Naive thymus-derived CD4-positive, alpha-beta T cell (primary cell): ENCODE data around the gene ZNF346. TPM values are rescaled to one million over a fixed set of nuclear protein-coding genes. Genes with fewer than 3 reads are reported as not detected.

Experiments
- ATAC-seq: fragments of 150-1000 bp; cut with Tn5 transposase; 2 replicates; pipeline ENCODE4 v1.10.0; 2021; ENCODE audit warnings: mild to moderate bottlenecking, moderate library complexity
- CTCF ChIA-PET: fragments of 350-600 bp; sonication (Branson Sonifier 250); formaldehyde crosslinking; loops from one replicate; lab custom pipeline; 2021; ENCODE audit warnings: antibody characterized with exemption; lab: Charles Lee
- POLR2A ChIA-PET: fragments of 350-600 bp; sonication (Branson Sonifier 250); formaldehyde crosslinking; loops from one replicate; lab custom pipeline; 2021; ENCODE audit warnings: antibody characterized with exemption, inconsistent platforms; lab: Charles Lee
- DNase-seq, 9 donors: peaks; one replicate each; pipeline versions ENCODE4 v3.0.0 to v3.0.0-alpha.2; 2020 to 2022; ENCODE audit warnings: mixed read lengths in 1 of 9
- H3K27ac ChIP-seq: one replicate; pipeline ENCODE4 v1.7.0; 2013; ENCODE audit warnings: mild to moderate bottlenecking, low read depth, low read length, moderate library complexity
- H3K27me3 ChIP-seq, 2 donors: one replicate each; pipeline ENCODE4 v1.7.0; 2013; ENCODE audit warnings: low read length in 2 of 2, mild to moderate bottlenecking in 2 of 2, moderate library complexity in 2 of 2; ENCODE audit not compliant: control insufficient read depth in 2 of 2, insufficient read depth in 2 of 2
- H3K36me3 ChIP-seq, 3 experiments: 1 replicate in 2 of 3; 2 replicates in 1 of 3; pipeline ENCODE4 v1.7.0; 2013; ENCODE audit warnings: low read length in 3 of 3, mild to moderate bottlenecking in 3 of 3, moderate library complexity in 1 of 3; ENCODE audit not compliant: insufficient read depth in 3 of 3, control insufficient read depth in 2 of 3
- H3K4me1 ChIP-seq, 2 donors: one replicate each; pipeline ENCODE4 v1.7.0; 2013; ENCODE audit warnings: low read length in 2 of 2, mild to moderate bottlenecking in 2 of 2, moderate library complexity in 1 of 2; ENCODE audit not compliant: control insufficient read depth in 2 of 2, insufficient read depth in 2 of 2
- H3K4me3 ChIP-seq: 2 replicates; pipeline ENCODE4 v1.7.0; 2013; ENCODE audit warnings: mild to moderate bottlenecking, low read length
- H3K9me3 ChIP-seq, 3 experiments: 1 replicate in 2 of 3; 2 replicates in 1 of 3; pipeline ENCODE4 v1.7.0; 2013; ENCODE audit warnings: low read length in 3 of 3; ENCODE audit not compliant: control insufficient read depth in 2 of 3
- H3K27ac Mint-ChIP-seq, 9 donors: one replicate each; pipeline ENCODE4 v1.8.0; 2020 to 2022; ENCODE audit warnings: mixed read lengths in 9 of 9, mild to moderate bottlenecking in 8 of 9, moderate library complexity in 5 of 9, inconsistent platforms in 2 of 9
- H3K27me3 Mint-ChIP-seq, 5 donors: one replicate each; pipeline ENCODE4 v1.8.0; 2021 to 2022; ENCODE audit warnings: mixed read lengths in 5 of 5, mild to moderate bottlenecking in 1 of 5
- H3K36me3 Mint-ChIP-seq, 5 donors: one replicate each; pipeline ENCODE4 v1.8.0; 2020 to 2022; ENCODE audit warnings: mixed read lengths in 5 of 5, mild to moderate bottlenecking in 3 of 5, inconsistent platforms in 1 of 5
- H3K4me1 Mint-ChIP-seq, 7 donors: one replicate each; pipeline ENCODE4 v1.8.0; 2020 to 2022; ENCODE audit warnings: mixed read lengths in 7 of 7, mild to moderate bottlenecking in 3 of 7, inconsistent platforms in 1 of 7
- H3K4me3 Mint-ChIP-seq, 10 donors: one replicate each; pipeline ENCODE4 v1.8.0; 2020 to 2022; ENCODE audit warnings: mild to moderate bottlenecking in 10 of 10, mixed read lengths in 10 of 10, moderate library complexity in 6 of 10, inconsistent platforms in 2 of 10
- H3K9me3 Mint-ChIP-seq, 11 donors: one replicate each; pipeline ENCODE4 v1.8.0; 2020 to 2022; ENCODE audit warnings: mixed read lengths in 11 of 11, mild to moderate bottlenecking in 4 of 11, inconsistent platforms in 1 of 11, moderate library complexity in 1 of 11
- intact Hi-C, 2 donors: fragments of 100-400 bp; cut with micrococcal nuclease; formaldehyde crosslinking; loops; one replicate each; pipeline ENCODE4 v1.15.1; 2023
- polyA plus RNA-seq, 2 donors: library from polyadenylated mRNA; unstranded; fragments of 300-500 nt; fragmentation: Illumina TruSeq; gene quantifications; one replicate each; pipeline ENCODE4 v1.2.3, GENCODE V29; 2021
- total RNA-seq, 6 experiments: library from RNA in 5 of 6; stranded (reverse) in 5 of 6; gene quantifications; 1 replicate in 5 of 6; 2 replicates in 1 of 6; pipeline ENCODE4 v1.2.3 and lab custom pipeline; 2021 to 2026

The ZNF346 gene
- total and polyA plus RNA-seq, 7 experiments from 2014 or later: 13.4 to 28.2 (median 23.9) TPM

- DNase-seq (no peak), ATAC-seq (no peak)
- H3K36me3 ChIP-seq: peaks cover 0 to 14% (median 0%) of the 10 kb centered on the region in 3 experiments
- peaks cover 4 to 23% (median 7%) of the 10 kb centered on the region in 11 donors for H3K9me3 Mint-ChIP-seq
- H3K4me1 ChIP-seq: peaks cover 6 to 8% of the 10 kb centered on the region in 2 donors
- peaks cover 20 to 48% (median 39%) of the 10 kb centered on the region in 7 donors for H3K4me1 Mint-ChIP-seq
- ChIA-PET POLR2A (interaction anchor here (0.9 kb wide), 1 partner anchor 8 kb away, joined by 4 read pairs; no protein-coding TSS in a partner anchor), CTCF (interaction anchor here (0.7 to 1.4 kb wide), 3 partner anchors 22 to 53 kb away, joined by 3 to 8 read pairs (median 3); no protein-coding TSS in a partner anchor)
- H3K36me3 Mint-ChIP-seq: peaks cover 11 to 37% (median 29%) of the 10 kb centered on the region in 5 donors
- peaks cover 0 to 3% (median 0%) of the 10 kb centered on the region in 3 experiments for H3K9me3 ChIP-seq
- H3K4me3 Mint-ChIP-seq: no peak overlapping the region
- no peak overlapping the region for H3K27ac ChIP-seq
- no peak overlapping the region for H3K27ac Mint-ChIP-seq
- intact Hi-C loops: loop anchor here in 1 of 2 donors (10.0 kb wide), 1 partner anchor 527 kb away; the partner anchor contains the start of gene FAM193B
- H3K27me3 ChIP-seq: no peaks in the 10 kb centered on the region
- no peaks in the 10 kb centered on the region for H3K27me3 Mint-ChIP-seq
- H3K4me3 ChIP-seq: no peak overlapping the region
Measured at GRCh38 chr5:177027665-177028064, 5.2 kb downstream of the ZNF346 start.

DNA sequence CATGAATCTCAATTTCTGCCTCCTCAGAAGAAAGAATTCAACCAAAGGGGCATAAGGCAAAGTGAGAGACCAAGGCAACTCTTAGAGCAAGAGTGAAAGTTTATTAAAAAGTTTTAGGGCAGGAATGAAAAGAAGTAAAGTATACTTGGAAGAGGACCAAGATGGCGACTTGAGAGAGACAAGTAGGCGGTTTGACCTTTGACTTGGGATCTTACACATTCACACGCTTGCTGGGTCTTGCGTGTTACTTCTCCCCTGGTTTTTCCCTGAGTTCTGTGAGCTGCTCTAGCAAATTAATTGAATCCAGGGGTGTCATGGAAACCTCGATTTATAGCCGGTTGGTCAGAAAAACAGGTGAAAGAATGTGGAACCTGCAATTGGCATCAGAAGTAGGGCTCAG lies 7.0 kb downstream of the ZNF346 start:
- Mint-ChIP-seq H3K36me3 (peaks cover 11 to 44% (median 29%) of the 10 kb centered on the region in 5 donors), H3K27me3 (no peaks in the 10 kb centered on the region), H3K4me3 (no peak overlapping the region), H3K9me3 (peaks cover 4 to 23% (median 6%) of the 10 kb centered on the region in 11 donors), H3K4me1 (peaks cover 14 to 40% (median 34%) of the 10 kb centered on the region in 7 donors), H3K27ac (peak overlapping the region in 1 of 9 donors; percentile 32)
- Histone ChIP-seq H3K4me1 (no peaks in the 10 kb centered on the region), H3K36me3 (peaks cover 0 to 12% (median 0%) of the 10 kb centered on the region in 3 experiments), H3K27me3 (no peaks in the 10 kb centered on the region), H3K9me3 (peaks cover 0 to 3% (median 0%) of the 10 kb centered on the region in 3 experiments), H3K27ac (no peak overlapping the region), H3K4me3 (no peak overlapping the region)
- POLR2A ChIA-PET: no interaction called here
- CTCF ChIA-PET: no interaction called here
- intact Hi-C loops: loop anchor here in 1 of 2 donors (10.0 kb wide), 1 partner anchor 525 kb away; the partner anchor contains the start of gene FAM193B
- DNase-seq: no peak
- ATAC-seq: no peak

DNA sequence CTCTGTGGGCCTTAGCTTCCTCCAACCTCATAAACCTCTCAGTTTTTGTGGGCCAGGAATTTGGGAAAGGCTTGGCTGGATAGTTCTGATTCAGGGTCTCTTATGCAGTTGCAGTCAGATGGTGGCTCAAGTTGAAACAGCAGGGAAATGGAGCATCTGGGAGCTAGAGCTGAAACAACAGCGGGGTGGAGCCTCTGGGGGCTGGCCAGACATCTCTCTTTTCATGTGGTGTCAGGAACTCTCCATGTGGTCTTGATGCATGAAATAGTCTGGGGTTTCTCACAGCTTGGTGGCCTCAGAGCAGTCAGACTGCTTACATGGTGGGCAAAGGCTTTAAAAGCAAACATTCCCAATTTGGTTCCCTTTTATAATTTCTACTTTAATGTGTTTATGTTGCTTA lies 13.5 kb downstream of the ZNF346 start:
- DNase-seq: no peak
- ChIA-PET POLR2A (interaction anchor here (0.6 to 0.9 kb wide), 2 partner anchors 9 to 14 kb away, joined by 3 to 4 read pairs; no protein-coding TSS in a partner anchor), CTCF (interaction anchor here (0.5 to 0.6 kb wide), 2 partner anchors 29 to 75 kb away, joined by 3 to 4 read pairs; no protein-coding TSS in a partner anchor)
- Mint-ChIP-seq H3K27ac (peak overlapping the region in 3 of 9 donors; percentile 14 to 40 (median 40)), H3K4me3 (peak overlapping the region in 4 of 10 donors; percentile 6 to 42 (median 17)), H3K36me3 (peaks cover 8 to 34% (median 19%) of the 10 kb centered on the region in 5 donors), H3K27me3 (no peaks in the 10 kb centered on the region), H3K4me1 (peaks cover 9 to 28% (median 20%) of the 10 kb centered on the region in 7 donors), H3K9me3 (peaks cover 4 to 11% (median 6%) of the 10 kb centered on the region in 11 donors)
- peaks cover 0 to 11% (median 1%) of the 10 kb centered on the region in 3 experiments for H3K36me3 ChIP-seq
- intact Hi-C loops: no loop called here
- H3K4me1 ChIP-seq: peaks cover 0 to 3% of the 10 kb centered on the region in 2 donors
- no peaks in the 10 kb centered on the region for H3K27me3 ChIP-seq
- no peak overlapping the region for H3K27ac ChIP-seq
- no peak overlapping the region for H3K4me3 ChIP-seq
- no peak for ATAC-seq
- H3K9me3 ChIP-seq: peaks cover 0 to 3% (median 0%) of the 10 kb centered on the region in 3 experiments

- DNase-seq (no peak), ATAC-seq (no peak)
- H3K27me3 Mint-ChIP-seq: no peaks in the 10 kb centered on the region
- Histone ChIP-seq H3K9me3 (peaks cover 0 to 3% (median 0%) of the 10 kb centered on the region in 3 experiments), H3K4me3 (no peak overlapping the region), H3K27me3 (no peaks in the 10 kb centered on the region), H3K36me3 (peaks cover 0 to 16% (median 5%) of the 10 kb centered on the region in 3 experiments), H3K4me1 (peaks cover 0 to 3% of the 10 kb centered on the region in 2 donors), H3K27ac (no peak overlapping the region)
- ChIA-PET CTCF (interaction anchor here (0.5 kb wide), 1 partner anchor 74 kb away, joined by 3 read pairs; no protein-coding TSS in a partner anchor), POLR2A (interaction anchor here (0.9 kb wide), 1 partner anchor 9 kb away, joined by 4 read pairs; no protein-coding TSS in a partner anchor)
- H3K36me3 Mint-ChIP-seq: peaks cover 7 to 34% (median 15%) of the 10 kb centered on the region in 5 donors
- peak overlapping the region in 1 of 9 donors; percentile 14 for H3K27ac Mint-ChIP-seq
- peaks cover 9 to 25% (median 19%) of the 10 kb centered on the region in 7 donors for H3K4me1 Mint-ChIP-seq
- intact Hi-C loops: no loop called here
- peaks cover 2 to 6% (median 3%) of the 10 kb centered on the region in 11 donors for H3K9me3 Mint-ChIP-seq
- no peak overlapping the region for H3K4me3 Mint-ChIP-seq
Measured at GRCh38 chr5:177036443-177036842, 13.9 kb downstream of the ZNF346 start.

DNA sequence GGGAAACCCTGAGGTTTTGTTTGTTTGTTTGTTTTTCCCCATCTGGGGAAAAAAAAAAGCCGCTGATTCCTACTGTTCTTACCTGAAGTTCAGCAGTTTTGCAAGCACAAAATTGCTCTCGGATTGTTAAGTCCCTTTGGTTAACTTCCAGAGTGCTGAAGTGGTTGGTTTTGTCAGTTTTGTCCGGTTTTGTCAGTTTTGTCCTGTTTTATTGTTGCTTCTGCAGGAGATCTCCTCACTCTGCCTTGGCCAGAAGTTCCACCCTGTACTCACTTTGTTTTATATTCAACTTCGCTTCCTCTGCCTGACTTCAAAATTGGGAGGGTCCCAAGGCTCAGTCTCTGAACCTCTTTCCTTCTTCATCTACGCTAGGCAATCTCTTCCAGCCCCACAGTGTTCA lies 14.4 kb downstream of the ZNF346 start:
- ChIA-PET POLR2A (no interaction called here), CTCF (no interaction called here)
- H3K27ac Mint-ChIP-seq: no peak overlapping the region
- H3K27me3 ChIP-seq: no peaks in the 10 kb centered on the region
- peaks cover 5 to 34% (median 16%) of the 10 kb centered on the region in 5 donors for H3K36me3 Mint-ChIP-seq
- no peak overlapping the region for H3K27ac ChIP-seq
- ATAC-seq (no peak), DNase-seq (no peak)
- H3K9me3 ChIP-seq: no peaks in the 10 kb centered on the region
- H3K4me3 Mint-ChIP-seq: no peak overlapping the region
- peaks cover 0 to 2% (median 0%) of the 10 kb centered on the region in 11 donors for H3K9me3 Mint-ChIP-seq
- intact Hi-C loops: no loop called here
- peaks cover 0 to 3% of the 10 kb centered on the region in 2 donors for H3K4me1 ChIP-seq
- no peaks in the 10 kb centered on the region for H3K27me3 Mint-ChIP-seq
- peaks cover 6 to 23% (median 15%) of the 10 kb centered on the region in 7 donors for H3K4me1 Mint-ChIP-seq
- H3K36me3 ChIP-seq: peaks cover 0 to 21% (median 5%) of the 10 kb centered on the region in 3 experiments
- H3K4me3 ChIP-seq: no peak overlapping the region

DNA sequence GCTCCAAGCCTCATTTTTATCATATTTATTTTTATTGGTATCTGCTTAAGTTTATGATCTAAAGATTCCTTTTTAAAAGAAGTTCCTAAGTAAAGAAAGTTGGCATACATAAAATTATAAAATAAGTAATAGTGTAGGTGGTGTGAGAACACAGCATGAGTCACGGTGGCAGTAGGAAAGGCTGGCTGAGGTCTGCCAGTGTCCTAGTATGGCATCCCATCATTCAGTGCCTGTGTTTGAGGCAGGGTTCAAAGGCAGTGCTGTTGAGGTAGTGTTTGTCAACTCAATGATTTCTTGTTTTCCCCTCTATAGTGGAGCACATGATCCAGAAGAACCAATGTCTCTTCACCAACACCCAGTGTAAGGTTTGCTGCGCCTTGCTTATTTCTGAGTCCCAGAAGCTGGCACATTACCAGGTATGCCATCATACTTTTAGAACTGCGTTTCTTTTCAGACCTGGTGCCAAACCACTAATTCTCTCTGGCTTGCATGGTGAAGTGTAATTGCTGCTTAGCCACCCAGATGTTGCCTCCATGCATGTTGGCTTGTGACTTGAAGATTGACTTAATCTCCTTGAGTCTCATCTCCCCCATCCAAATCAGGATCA lies 18.4 kb downstream of the ZNF346 start:
- ATAC-seq (no peak), DNase-seq (no peak)
- no peak overlapping the region for H3K27ac ChIP-seq
- H3K27me3 Mint-ChIP-seq: no peaks in the 10 kb centered on the region
- H3K27me3 ChIP-seq: no peaks in the 10 kb centered on the region
- no peaks in the 10 kb centered on the region for H3K9me3 Mint-ChIP-seq
- no peaks in the 10 kb centered on the region for H3K9me3 ChIP-seq
- peaks cover 9 to 38% (median 18%) of the 10 kb centered on the region in 5 donors for H3K36me3 Mint-ChIP-seq
- H3K4me1 Mint-ChIP-seq: peaks cover 0 to 9% (median 7%) of the 10 kb centered on the region in 7 donors
- no peak overlapping the region for H3K4me3 Mint-ChIP-seq
- no peak overlapping the region for H3K4me3 ChIP-seq
- H3K4me1 ChIP-seq: peaks cover 0 to 2% of the 10 kb centered on the region in 2 donors
- POLR2A ChIA-PET: no interaction called here
- CTCF ChIA-PET: interaction anchor here (0.5 kb wide), 1 partner anchor 54 kb away, joined by 3 read pairs; no protein-coding TSS in a partner anchor
- H3K27ac Mint-ChIP-seq: peak overlapping the region in 1 of 9 donors; percentile 55
- intact Hi-C loops: no loop called here
- peaks cover 0 to 56% (median 5%) of the 10 kb centered on the region in 3 experiments for H3K36me3 ChIP-seq
